Measurements from ENCODE around the gene SCN3B. TPM values are rescaled to one million over a fixed set of nuclear protein-coding genes. Genes with fewer than 3 reads are reported as not detected.

The SCN3B gene
- total RNA-seq, 1 experiment from 2014 or later: not detected

- in situ Hi-C loops (cut with HindIII; ENCODE audit: low sequenced_read_pairs): no loop called here
- DNase-seq (ENCODE audit: low spot score): no peak
Observed at GRCh38 chr11:123608371-123608770, 46.1 kb downstream of the SCN3B start.

- DNase-seq (ENCODE audit: low spot score): no peak
- in situ Hi-C loops (cut with HindIII; ENCODE audit: low sequenced_read_pairs): no loop called here
Observed at GRCh38 chr11:123607781-123608180, 46.6 kb downstream of the SCN3B start.

DNA sequence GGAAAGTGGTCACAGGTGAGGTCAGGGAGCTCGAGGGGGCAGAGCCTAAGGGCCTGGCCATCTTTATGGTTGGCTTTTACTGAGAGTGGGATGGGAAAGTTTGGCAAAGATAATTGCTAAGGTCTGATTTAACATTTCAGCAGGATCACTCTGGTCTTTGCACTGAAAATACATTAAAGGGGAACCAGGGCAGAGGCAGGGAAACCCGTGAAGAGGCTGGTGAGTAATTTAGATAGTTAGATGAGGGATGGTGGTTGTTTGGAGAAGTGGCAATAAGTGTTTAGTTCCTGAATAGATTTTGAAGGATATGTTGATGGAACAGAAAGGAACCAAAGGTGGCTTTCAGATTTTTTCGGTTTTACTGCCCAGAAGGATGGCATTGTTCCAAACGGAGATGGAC lies 50.8 kb downstream of the SCN3B start:
- no peak for DNase-seq (ENCODE audit: low spot score)
- in situ Hi-C loops (cut with HindIII; ENCODE audit: low sequenced_read_pairs): no loop called here

- peak; percentile 51 for DNase-seq (ENCODE audit: low spot score)
- in situ Hi-C loops (cut with HindIII; ENCODE audit: low sequenced_read_pairs): no loop called here
Observed at GRCh38 chr11:123601743-123602142, 52.7 kb downstream of the SCN3B start.

GRCh38 chr11:123601136-123601535 lies 53.3 kb downstream of the SCN3B start:
- in situ Hi-C loops (cut with HindIII; ENCODE audit: low sequenced_read_pairs): no loop called here
- DNase-seq (ENCODE audit: low spot score): no peak

GRCh38 chr11:123597859-123598258 lies 56.6 kb downstream of the SCN3B start:
- no peak for DNase-seq (ENCODE audit: low spot score)
- in situ Hi-C loops (cut with HindIII; ENCODE audit: low sequenced_read_pairs): no loop called here

DNA sequence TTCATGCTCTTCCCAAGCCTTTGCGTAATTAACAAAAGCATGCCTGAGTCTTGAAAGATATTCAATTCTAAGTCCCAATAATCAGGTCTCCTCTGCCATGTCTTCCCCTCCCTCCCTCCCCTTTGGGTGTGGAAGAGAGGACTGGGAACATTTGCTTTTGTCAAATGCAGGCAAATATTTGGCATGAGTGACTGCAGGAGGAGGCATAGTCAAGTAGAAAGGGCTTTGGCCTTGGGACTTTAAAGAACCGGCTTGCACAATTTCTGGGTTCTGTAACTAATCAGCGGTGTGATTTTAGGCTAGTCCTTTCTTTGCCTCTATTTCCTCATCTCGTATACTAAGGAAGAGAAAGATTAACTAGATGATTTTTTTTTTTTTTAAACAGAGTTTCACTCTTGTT lies 59.5 kb downstream of the SCN3B start:
- in situ Hi-C loops (cut with HindIII; ENCODE audit: low sequenced_read_pairs): no loop called here
- no peak for DNase-seq (ENCODE audit: low spot score)

DNA sequence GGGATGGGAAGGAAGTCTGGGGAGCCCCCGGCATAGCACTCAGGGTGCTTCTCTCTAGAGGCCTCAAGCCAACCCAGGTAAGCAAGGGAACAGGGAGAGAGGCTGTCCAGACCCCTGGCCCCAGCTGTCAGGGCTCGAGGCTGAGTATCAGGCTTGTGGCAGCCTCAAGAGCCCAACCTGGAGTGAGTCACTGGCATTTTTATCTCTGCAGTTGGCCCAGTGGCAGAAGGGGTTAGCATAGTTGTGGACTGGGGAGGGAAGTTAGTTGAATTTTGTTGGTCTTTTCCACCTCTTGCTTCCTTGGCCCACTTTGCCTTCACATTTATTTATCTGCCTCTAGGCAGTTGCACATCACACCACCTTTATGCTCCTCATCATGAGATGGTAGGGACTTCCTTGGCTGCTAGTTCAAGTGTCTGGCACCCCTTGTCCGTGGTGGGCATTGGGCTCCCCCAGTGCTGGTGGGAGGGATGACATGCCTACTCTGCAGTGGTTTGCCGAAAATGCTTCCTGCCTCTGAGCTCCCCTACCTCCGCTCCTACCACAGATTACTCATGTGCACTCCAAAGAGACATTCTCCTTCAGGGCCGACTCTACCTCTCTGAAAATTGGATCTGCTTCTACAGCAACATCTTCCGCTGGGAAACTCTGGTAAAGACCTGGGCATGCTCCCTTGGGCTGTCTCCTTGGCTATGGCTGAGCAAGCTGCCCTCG lies 60.1 kb downstream of the SCN3B start:
- in situ Hi-C loops (cut with HindIII; ENCODE audit: low sequenced_read_pairs): no loop called here

GRCh38 chr11:123593570-123593969 lies 60.9 kb downstream of the SCN3B start:
- peak; percentile 69 for DNase-seq (ENCODE audit: low spot score)
- in situ Hi-C loops (cut with HindIII; ENCODE audit: low sequenced_read_pairs): no loop called here

More for the DNA sequence above, 60.1 kb downstream of the SCN3B start:
- DNase-seq (ENCODE audit: low spot score): no peak

GRCh38 chr11:123590296-123590912 lies 64.0 kb downstream of the SCN3B start:
- in situ Hi-C loops (cut with HindIII; ENCODE audit: low sequenced_read_pairs): no loop called here
- DNase-seq (ENCODE audit: low spot score): peak; percentile 18

GRCh38 chr11:123588864-123589262 lies 65.6 kb downstream of the SCN3B start:
- no peak for DNase-seq (ENCODE audit: low spot score)
- in situ Hi-C loops (cut with HindIII; ENCODE audit: low sequenced_read_pairs): no loop called here

DNA sequence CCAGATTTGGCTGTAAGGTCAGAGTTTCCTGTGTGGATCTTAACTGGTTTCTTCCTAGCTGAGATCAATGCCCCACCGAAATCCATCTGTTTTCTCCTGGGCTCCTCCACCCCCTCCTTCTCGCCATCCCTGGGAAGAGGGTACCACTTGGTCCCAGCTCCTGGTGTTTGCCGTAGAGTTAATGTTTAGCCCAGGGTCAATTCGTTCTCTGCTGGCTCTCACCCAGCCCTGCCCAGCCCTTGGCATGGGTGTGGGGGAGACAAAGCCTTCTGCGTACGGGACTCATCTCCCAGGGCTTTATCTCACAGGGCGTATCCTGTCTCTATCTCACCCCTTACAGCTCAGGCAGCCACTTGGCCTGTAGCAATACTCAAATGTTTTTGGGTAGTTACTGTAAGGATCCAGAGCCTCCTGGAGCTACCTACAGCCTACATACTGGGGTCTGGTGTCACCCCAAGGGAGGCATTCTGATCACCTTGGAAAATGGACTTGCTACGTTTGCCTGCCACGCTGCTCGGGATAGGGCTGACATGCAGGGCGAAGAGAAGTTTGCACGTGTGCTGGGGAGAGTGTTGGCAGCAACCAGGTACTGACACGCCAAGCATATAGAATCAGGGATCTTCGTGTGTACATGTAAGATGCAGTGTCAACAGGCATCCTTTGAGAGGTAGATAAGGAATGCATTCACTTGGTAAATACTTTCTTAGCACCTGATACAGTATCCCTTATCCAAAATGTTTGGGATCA lies 66.1 kb downstream of the SCN3B start:
- in situ Hi-C loops (cut with HindIII; ENCODE audit: low sequenced_read_pairs): no loop called here

DNA sequence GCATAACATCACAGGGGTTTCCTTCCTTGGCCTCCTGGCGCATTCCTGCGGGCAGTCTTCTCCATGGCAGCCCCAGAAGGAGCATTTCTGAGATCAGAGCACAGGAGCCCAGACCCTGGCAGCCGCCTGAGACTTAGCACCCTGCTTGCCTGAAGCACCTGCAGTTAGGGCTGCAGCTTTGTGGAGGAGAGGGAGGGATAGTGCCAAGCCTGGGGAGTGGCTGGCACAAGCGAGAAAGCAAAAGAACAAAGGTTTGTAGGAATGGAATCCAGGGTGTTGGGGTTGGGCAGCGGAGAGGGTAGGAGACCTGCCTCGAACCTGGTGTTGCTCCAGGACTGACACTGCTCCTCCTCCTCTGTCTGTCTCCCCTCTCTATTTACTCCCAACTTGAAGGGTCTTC lies 66.9 kb downstream of the SCN3B start:
- peak; percentile 53 for DNase-seq (ENCODE audit: low spot score)
- in situ Hi-C loops (cut with HindIII; ENCODE audit: low sequenced_read_pairs): no loop called here

More for the DNA sequence above, 66.1 kb downstream of the SCN3B start:
- no peak for DNase-seq (ENCODE audit: low spot score)

DNA sequence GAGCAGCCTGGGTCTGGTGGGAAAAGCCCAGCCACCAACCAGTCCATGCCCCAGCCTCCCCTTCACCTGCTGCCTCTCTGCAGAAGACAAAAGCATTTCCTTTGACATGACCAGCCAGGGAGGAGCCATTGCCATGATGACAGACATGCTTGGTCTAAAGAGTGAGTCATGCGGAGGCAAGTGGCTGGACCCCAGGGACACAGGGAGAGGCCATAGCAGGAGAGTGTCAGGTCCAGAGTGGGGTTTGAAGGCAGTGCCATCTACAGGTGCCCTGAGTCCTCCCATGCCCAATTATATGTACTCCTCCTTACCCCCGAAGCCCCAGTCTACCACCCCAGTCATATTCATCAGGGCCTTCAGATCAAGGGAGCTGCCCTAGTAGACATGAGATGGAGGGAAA lies 67.4 kb downstream of the SCN3B start:
- DNase-seq (ENCODE audit: low spot score): no peak
- in situ Hi-C loops (cut with HindIII; ENCODE audit: low sequenced_read_pairs): no loop called here

GRCh38 chr11:123586568-123586967 lies 67.9 kb downstream of the SCN3B start:
- no peak for DNase-seq (ENCODE audit: low spot score)
- in situ Hi-C loops (cut with HindIII; ENCODE audit: low sequenced_read_pairs): no loop called here

DNA sequence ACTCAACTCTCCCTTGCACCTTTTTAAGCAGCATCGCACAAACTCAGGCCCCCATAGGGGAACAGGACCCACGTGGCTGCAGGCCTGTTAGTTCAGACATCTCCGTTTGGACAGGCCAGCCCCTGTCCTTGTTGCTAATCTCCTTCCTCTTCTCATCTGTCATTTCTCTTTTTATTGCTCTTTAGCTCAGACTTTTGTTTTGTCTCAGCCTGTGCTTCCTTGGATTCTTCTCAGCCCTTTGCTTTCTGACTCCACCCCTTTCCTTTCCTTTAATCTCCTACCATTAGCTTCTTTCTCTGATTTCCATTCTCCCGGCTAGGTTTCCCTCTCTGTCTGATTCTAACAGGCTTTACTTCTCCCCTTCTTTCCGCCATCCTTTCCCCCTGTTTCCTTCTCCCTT lies 68.7 kb downstream of the SCN3B start:
- in situ Hi-C loops (cut with HindIII; ENCODE audit: low sequenced_read_pairs): no loop called here
- DNase-seq (ENCODE audit: low spot score): no peak

GRCh38 chr11:123585206-123585605 lies 69.2 kb downstream of the SCN3B start:
- in situ Hi-C loops (cut with HindIII; ENCODE audit: low sequenced_read_pairs): no loop called here
- DNase-seq (ENCODE audit: low spot score): peak; percentile 50

DNA sequence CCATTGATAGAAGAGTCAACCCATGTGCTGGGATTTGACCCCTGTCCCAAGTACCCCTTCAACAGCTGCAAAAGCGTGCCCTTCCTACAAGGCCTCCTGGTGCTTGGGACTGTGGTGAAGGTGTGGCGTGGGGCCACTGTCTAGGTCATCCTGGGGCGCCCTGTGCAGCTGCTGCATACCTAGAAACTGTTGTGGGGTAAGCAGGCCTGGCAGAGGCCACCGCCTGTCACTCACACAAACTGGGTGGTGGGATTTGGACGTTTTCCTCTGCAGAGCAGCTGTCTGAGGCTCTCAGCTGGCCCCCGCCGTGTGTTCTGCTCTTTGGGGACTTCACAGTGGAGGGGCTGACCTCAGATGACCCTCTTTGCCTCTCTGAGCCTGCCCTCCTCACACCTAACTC lies 69.7 kb downstream of the SCN3B start:
- no peak for DNase-seq (ENCODE audit: low spot score)
- in situ Hi-C loops (cut with HindIII; ENCODE audit: low sequenced_read_pairs): no loop called here

GRCh38 chr11:123584186-123584585 lies 70.2 kb downstream of the SCN3B start:
- in situ Hi-C loops (cut with HindIII; ENCODE audit: low sequenced_read_pairs): no loop called here
- no peak for DNase-seq (ENCODE audit: low spot score)

GRCh38 chr11:123582992-123583504 lies 71.4 kb downstream of the SCN3B start:
- no peak for DNase-seq (ENCODE audit: low spot score)
- in situ Hi-C loops (cut with HindIII; ENCODE audit: low sequenced_read_pairs): no loop called here
